Superior temporal gyrus (tissue), 1 donor: ENCODE measurements around the gene CALML3.
"Not testable (repeated sequence)": the region's sequence is repeated elsewhere in the genome, so short reads cannot be mapped to it uniquely, and the experiment has no call there.

ENCODE experiments used
- DNase-seq: peaks from one replicate; pipeline ENCODE4 v3.0.0-alpha.2; 2016; ENCODE audit errors: extremely low spot score

The CALML3 gene

GRCh38 chr10:5524641-5525560, at the start of gene CALML3:
Gene CALML3 (plus strand): TSS chr10:5524961. CDS start chr10:5525086, 125 bp downstream.
- DNase-seq, result no peak

DNA sequence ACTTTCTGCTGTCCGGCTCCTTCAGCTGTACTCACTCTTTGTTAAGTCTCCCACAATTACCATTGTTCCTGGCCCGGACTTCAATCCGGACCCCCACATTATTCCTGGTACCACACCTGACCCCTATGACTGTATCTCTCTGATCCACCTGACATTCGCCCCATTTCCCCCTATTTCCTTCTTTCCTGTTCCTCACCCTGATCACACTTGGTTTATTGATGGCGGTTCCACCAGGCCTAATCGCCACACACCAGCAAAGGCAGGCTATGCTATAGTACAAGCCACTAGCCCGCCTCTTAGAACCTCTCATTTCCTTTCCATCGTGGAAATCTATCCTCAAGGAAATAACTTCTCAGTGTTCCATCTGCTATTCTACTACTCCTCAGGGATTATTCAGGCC, 49.7 kb upstream of the CALML3 start:
- DNase-seq, result not testable (repeated sequence)

GRCh38 chr10:5475974-5476807, 48.6 kb upstream of the CALML3 start:
- not testable (repeated sequence) for DNase-seq

- no peak for DNase-seq
Measured at GRCh38 chr10:5476918-5477525, 47.7 kb upstream of the CALML3 start.

DNA sequence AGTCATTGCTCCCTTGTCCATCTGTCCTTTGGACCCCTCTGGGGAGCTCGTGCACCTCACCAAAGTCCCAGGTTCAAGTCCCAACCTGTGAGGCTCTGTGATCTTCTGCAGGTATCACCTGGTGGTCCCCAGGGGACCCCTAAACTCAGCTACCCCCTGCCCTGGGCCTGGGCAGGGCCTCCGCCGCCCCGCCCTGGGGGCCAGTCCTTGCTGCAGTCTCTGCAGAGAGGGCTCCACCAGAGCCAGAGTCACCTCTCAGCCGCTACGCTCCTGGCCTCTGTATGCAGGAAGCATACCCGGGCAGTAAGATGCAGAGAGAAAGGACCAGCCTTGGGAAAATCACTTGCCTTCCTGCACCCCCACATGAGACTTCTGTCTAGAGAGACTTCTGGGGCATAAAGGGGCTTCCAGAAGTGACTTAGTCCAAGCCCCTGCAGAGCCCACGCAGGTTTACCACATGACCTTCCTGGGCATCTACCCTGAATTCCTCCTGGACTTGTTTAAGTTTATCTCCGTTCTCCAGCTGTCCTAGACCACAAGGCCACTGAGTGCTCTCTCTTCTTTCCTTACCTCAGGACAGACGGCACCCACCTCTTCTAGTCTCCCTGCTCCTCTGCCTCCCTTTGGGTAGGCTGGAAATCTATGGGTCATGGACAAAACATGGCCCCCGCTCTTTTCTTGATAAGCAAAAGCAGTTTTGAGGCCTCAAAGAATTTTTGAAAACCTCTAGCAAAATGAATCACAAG, 46.6 kb upstream of the CALML3 start:
- no peak for DNase-seq

DNA sequence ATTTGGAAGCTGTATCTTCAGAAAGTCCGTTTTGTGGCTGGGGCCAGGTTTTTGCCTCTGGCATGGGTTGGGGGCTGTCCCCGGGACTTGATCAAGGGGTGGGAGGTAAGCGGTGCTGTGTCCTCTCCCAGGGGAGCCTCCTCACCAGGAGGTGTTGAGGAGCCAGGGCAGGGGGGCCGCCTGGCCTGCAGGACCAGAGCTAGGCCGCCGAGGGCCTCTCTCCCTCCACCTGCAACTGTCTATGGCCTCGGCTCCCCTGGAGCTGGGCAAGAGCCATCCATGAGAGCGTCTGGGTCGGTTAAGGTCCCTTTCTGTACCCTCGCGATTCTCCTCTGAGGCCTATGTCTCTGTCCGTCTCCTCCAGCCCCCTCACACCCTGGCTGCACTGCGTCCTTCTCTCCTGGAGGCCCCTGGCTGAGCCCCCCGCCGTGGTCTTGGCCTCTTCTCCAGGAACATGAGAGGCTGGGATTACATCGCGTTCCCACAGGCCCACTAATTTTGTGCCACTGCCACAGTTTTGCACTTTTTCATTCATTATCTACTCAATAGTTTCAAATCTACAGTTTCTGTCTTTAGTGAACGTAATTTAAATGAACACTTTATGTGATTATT, 46.0 kb upstream of the CALML3 start:
- no peak for DNase-seq

DNA sequence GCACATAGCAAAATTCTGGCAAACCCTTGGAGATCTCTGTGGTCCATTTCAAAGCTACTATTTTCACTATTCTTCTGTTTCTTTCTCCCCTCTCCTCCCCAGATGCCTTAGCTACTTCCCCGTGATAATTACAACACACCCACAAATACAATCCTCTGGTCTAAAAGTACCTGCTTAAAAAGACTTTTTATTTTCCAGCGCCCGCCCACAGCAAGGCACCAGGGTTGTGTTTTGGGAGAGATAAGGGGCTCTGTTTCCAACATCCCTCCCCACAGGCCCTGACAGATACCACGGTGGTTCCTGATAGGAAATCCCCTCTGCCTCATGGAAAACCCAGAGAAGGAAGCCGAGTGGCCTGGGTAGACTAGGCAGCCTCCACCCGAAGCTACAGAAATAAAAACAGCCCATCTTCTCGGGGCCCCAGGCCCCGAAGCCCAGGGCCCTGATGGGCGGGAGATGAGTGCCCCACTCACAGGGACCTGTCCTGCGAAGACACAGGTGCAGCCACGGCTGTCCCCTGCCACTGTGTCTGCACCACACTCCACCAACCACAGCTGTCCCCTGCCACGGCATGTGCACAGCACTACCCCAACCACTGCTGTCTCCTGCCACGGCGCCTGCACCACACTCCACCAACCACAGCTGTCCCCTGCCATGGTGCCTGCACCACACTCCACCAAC, 45.1 kb upstream of the CALML3 start:
- DNase-seq, result no peak

- DNase-seq, result no peak
Measured at GRCh38 chr10:5480162-5480941, 44.4 kb upstream of the CALML3 start.

DNA sequence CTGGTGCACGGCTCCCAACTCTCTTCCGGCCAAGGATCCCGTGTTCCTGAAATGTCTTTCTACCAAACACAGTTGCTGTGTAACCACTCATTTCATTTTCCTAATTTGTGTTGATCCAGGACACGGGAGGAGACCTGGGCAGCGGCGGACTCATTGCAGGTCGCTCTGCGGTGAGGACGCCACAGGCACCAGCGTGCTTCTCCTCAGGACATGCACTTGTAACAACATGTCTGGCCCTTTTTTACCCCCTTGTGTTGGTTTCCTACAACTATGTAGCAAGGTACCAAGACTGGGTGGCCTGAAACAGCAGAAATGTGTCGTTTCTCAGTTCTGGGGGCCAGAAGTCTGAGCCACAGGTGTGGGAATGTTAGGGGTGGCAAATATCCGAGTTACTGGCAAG, 43.6 kb upstream of the CALML3 start:
- no peak for DNase-seq

GRCh38 chr10:5482016-5482415, 42.7 kb upstream of the CALML3 start:
- no peak for DNase-seq

DNA sequence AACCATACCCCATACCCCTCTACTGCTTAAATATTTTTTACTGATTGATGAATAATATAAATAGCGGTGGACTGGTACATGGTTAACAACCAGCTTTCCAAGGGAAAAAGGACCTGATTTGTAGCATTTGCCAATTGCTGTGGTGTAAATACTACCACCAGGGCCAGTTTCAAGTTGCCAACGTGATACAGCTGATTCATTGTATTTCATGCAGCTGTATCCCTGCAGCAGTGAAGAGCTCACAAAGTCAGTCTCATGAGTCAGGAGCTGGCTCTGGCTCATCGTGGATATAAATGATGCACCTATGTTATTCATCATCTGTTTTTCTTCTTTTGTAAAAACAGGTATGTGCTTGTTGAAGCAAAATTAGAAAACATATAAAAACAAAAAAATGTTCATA, 40.6 kb upstream of the CALML3 start:
- DNase-seq, result no peak

- no peak for DNase-seq
Measured at GRCh38 chr10:5485290-5485689, 39.5 kb upstream of the CALML3 start.

GRCh38 chr10:5485948-5486852, 38.6 kb upstream of the CALML3 start:
- DNase-seq, result no peak

DNA sequence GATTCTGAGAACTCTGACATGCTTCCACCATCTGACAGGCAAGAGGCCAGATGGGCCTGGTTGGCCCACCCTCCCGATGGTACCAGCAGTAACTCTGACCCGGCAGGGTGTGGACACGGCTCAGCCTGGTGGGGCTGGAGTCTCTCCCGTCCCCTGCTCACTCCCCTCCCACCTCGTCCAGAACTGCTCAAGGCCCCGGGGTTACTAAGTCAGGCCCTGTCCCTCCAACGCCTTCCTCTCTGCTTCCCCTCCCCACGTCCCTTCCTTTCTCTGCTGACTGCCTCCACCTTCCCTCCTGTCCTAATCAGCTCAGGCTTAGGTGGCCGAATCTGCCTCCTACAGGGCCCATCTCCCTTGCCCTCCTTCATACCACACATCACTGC, 37.9 kb upstream of the CALML3 start:
- DNase-seq, result no peak

- no peak for DNase-seq
Measured at GRCh38 chr10:5488272-5489161, 36.2 kb upstream of the CALML3 start.

DNA sequence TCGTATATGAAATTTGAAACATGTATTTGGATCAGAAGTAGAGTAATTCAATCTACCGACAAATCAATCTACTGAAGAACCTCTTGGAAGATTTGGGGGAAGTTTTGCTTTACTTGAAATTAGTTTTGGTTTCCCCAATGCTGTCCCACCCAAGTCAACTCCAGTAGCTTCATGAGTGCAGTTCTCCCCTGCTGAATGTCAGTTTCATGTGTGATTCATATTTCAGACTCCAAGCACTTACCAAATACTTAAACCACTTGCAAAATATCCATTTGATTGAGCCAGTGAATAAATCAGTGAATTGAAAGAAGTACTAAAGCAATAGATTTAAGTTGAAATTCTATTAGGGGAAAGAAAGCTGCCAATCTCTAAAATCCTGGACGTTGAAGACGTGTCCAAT, 34.7 kb upstream of the CALML3 start:
- DNase-seq, result no peak

GRCh38 chr10:5490698-5491464, 33.9 kb upstream of the CALML3 start:
- no peak for DNase-seq
